GM19240 (cell line): ENCODE measurements around the gene HENMT1.
"Not testable (repeated sequence)": the region's sequence is repeated elsewhere in the genome, so short reads cannot be mapped to it uniquely, and the experiment has no call there.

Experiments
- DNase-seq: peaks from one replicate; pipeline ENCODE4 v3.0.0; 2011; ENCODE audit warnings: low spot score; ENCODE audit not compliant: insufficient read length

Gene HENMT1

DNA sequence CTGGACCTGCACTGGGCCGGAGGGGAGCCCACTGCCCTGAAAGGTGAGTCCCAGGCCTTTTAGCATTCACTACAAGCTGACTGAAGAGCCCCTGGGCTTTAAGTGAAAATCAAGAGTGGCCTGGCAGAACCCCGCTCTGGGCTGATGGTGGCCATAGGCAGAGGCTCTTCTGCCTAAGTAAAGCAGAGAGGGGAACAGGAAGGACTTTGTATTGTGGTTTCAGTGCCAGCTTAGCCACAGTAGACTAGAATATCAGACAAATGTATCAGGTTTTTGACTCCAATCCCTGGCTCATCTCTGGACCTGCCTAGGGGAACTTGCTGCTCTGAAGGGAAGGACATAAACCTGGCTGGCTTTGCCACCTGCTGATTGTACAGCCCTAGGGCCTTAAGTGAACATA lies 10.2 kb upstream of the HENMT1 start:
- DNase-seq: no peak

DNA sequence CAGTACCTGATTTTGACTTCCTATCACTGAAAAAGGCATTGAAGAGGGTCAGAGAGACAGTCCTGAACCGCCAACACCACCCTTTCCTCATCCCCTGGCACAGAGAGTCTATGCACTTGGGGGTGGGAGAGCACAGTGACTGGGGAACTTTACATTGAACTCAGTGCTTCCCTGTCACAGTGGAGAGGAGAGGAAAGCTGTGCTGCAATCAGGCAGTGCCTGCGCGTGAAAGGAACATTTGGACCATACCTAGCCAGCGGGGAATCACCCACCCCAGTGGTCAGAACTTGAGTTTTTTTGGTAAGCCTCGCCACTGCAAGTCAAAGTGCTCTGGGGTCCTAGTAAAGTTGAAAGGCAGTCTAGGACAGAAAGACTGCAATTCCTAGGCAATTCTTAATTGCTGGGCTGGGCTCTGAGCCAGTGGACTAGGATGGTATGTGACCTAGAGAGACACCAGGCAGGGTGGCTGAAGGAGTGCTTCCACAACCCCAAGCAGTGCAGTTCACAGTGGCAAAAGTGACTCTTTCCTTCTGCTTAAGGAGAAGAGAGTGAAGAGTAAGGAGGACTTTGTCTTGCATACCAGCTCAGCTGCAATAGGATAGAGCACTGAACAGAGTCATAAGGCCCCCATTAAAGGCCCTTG lies 9.4 kb upstream of the HENMT1 start:
- no peak for DNase-seq

DNA sequence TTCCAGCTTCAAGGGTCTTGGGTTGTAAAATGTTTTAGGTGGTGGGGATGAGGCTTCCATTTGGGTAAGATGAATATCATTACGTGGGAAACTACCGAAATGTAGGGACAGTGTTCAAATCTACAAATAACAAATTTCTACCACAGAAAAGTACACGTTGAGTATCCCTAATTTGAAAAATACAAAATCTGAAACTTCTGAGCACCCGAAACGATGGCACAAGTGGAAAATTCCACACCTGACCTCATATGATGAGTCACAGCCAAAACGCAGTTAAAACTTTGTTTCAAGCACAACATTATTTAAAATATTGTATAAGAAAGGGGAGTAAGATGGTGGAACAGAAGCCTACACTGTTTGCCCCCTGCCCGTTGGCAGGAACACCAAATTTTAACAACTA lies 8.8 kb upstream of the HENMT1 start:
- DNase-seq: no peak

DNA sequence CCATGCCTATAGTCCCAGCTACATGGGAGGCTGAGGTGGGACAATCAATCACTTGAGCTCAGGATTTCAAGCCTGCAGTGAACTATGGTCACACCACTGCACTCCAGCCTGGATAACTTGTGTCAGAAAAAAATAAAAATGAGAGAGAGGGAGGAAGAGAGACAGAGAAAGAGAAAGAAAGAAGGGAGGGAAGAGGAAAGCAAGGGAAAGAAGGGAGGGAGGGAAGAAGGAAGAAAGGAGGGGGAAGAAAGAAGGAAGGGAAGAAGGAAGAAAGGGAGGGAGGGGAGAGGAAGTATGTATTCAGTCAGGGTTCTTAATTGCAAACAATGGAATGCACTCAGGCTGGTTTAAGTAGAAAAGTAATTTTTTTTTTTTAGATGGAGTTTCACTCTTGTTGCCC lies 7.9 kb upstream of the HENMT1 start:
- DNase-seq: no peak

DNA sequence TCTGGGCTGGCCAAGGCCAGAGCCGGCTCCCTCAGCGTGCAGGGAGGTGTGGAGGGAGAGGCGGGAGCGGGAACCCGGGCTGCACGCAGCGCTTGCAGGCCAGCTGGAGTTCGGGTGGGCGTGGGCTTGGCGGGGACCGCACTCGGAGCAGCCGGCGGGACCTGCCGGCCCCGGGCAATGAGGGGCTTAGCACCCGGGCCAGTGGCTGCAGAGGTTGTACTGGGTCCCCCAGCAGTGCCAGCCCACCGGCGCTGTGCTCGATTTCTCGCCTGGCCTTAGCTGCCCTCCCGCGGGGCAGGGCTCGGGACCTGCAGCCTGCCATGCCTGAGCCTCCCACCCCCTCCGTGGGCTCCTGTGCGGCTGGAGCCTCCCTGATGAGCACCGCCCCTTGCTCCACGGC lies 6.5 kb upstream of the HENMT1 start:
- DNase-seq: not testable (repeated sequence)

DNA sequence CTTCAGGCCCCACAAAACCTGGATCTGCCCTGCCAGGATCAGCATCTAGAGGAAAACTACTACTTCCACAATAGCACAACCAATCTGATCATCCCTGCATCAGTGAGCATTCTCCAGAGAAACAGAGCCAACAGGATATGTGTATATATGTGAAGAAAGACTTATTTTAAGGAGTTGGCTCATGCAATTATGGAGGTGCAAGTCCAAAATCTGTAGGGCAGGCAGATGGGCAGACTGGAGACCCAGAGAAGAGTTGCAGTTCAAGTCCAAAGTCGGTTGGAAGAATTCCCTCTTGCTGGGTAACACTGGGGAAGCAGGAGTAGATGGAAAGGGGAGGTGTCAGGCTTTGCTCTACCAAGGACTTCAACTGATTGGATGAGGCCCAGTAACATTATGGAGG lies 4.9 kb upstream of the HENMT1 start:
- DNase-seq: no peak

DNA sequence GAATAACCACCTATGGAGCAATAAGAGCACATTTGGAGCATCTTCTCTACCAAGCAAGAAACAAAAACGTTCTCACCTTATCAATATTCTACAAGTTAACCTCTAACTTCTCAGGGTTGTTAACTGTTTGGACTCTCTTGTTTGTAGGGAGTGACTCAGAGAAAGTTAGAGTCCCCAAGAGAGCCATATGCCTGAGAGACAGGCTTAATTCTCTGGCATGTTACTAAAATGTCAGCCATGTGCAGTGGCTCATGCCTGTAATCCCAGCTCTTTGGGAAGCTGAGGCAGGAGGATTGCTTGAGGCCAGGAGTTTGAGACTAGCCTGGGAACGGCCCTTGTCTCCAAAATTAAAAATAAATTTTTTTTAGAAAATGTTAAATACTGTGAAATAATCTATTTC lies 4.2 kb upstream of the HENMT1 start:
- DNase-seq: no peak

DNA sequence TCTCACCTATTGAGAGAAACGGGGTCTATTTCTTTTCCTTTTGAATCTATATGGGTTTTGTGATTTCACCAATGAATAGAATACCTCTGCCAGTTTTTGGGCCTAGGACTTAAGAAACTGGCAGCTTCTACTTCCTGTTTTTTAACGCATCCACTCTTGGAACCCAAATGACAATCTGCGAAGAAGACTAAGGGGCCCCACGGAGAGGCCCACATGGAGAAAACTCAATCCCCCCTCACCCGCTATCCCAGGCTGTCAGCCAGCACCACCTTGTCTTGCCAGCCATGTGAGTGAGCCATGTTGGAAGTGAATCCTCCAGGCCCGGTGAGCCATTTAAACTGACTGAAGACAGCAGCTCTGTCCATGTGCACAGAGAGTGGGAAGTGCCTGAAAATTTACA lies 3.6 kb upstream of the HENMT1 start:
- DNase-seq: no peak

DNA sequence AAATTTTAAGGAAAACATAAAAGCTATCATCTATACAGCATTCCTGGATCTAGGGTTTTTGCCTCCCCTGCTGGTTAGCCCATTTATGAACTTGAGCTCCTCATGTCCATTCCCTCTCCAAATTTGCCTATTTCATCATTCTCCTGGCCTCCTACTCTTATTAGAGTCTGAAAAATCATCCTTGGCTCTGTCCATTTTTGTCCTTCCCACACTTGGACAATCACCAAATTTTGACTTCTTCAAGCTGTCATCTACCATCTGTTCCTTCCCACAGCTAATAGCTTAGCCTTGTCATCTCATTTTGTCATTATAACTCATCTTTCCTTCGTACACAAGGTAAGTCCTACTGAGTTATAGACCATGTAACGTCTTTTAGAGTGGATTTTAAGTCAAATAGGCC lies 2.2 kb upstream of the HENMT1 start:
- DNase-seq: no peak

DNA sequence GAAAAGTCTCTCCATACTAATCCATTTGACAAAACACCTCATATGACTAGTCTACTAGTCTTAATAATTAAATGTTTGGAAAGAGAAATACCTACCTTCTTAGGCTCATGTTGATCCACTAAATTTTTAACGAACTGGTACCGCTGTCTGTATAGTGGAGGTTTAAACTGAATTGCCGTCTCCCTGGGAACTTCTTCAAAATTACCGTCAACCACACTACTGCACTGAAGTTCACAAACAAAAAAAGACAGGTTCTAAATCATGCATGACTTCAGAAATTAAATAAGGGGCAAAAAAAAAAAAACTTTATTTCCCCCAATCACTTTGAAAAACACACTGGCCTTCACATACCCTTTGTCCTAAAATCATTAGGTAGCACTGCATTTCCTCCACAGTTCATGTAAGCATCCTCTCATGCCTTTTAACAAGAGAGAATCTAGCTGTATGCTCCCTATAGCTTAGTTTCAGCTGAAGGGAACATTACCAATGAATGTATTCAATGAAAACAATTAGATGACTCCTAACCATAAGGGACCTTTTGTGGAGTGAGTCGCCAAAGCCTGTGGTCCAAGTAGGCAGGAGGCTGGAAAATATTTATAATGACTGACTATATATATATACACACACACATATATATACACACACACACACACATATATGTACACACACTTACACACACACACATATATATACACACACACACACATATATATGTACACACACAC lies 3.4 kb downstream of the HENMT1 start:
- no peak for DNase-seq

DNA sequence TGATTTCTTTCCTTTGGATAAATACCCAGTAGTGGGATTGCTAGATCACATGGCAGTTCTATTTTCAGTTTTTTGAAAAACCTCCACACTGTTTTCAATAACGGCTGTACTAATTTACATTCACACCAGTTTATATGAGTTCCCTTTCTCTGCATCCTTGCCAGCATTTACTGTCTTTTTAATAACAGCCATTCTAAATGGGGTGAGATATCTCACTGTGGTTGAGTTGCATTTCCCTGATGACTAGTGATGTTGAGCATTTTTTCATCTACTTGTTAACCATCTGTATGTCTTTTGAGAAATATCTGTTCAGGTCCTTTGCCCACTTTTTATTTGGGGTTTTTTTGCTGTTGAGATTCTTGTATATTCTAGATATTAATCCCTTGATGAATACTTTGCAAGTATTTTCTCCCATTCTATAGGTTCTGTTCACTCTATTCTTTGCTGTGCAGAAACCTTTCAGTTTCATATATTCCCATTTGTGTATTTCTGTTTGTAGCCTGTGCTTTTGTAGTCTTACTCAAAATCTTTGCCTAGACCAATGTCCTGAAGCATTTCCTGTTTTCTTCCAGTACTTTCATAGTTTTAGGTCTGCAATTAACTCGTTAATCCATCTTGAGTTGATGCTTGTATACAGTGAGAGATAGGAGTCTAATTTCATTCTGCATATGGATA lies 7.3 kb downstream of the HENMT1 start:
- no peak for DNase-seq

DNA sequence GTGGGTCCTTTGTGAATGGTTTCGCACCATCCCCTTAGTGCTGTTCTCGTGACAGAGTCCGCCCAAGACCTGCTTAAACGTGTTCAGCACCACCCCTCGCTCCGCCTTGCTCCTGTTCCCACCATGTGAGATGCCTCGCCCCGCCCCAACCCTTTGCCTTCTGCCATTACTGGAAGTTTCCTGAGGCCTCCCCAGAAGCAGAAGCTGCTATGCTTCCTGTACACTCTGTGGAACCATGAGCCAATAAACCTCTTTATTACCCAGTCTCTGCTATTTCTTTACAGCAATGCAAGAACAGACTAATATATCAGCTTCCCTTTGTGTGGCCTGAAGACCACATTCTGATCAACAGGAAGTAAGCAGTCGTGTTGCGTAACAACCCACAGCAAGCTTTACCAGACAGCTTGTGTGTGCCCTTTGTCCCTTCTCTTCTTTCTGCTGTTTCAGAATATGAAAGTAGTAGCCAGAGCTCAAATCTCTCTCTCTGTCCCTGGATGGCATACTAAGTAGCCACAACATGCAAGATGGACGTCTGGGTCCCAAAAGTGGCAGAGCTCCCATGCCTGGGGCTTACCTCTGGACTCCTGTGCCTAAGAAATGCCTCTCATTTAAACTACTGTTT lies 14.1 kb downstream of the HENMT1 start:
- no peak for DNase-seq

DNA sequence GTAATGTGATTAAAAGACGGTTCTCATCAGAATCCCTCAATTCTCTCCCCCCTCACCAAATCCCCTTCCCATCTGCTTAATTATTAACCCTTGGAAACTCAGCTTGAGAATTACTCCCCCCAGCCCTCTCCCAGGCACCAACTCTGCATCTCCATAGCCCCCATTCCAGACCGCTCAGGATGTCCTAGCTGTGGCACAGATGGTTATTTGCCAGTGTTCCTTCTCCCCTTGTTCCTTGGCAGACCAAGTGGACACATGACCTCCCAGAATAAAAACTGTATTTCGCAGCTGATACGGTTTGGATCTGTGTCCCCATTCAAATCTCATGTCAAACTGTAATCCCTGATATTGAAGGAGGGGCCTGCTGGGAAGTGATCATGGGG lies 14.6 kb downstream of the HENMT1 start:
- DNase-seq: no peak

DNA sequence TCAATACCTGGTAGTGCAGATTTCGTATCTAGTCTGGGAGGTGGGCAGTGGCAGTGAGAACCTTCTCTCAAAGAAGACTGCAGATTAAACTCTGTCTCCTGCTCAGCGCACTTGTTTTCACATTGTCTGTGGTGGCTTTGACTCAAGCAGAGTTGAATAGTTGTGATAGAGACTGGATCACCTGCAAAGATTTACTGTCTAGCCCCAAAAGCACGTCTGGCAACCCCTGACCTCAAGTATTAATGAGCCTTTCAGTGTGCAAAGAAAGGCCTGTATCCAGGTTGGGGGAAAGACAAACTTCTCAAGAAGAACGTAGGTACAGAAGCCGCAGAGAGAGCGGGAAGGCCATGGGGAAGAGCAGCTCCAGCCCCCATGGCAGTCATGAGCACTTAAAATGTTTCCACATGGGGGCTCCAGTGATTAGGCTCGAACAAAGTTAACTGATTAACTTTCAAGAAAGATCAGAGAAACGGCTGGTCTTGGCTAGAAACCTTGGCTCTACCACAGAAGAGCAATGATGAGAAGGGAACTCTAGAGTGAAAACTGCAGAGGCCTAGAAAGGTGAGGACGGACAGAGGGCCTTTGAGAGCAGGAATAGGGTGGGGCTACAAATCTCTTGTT lies 15.2 kb downstream of the HENMT1 start:
- DNase-seq: no peak

DNA sequence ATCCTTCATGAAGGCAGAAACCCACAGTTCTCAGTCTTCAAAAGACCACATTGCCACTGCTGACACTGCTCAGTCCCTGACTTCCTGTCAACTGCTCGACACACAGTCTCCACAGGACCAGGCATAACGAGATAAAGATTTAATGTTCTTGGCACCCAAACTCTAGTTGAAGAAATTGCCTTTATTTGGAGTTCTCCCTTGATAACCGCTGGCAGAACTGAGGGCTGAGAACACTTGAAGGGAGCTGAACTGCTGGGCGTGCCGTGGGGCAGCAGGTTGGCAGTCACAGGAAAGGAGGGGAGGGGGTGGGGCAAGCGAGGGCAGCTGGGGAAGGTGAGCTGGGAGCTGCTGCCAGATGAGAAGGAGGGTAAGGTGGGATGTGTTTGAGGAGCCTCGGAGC lies 15.9 kb downstream of the HENMT1 start:
- no peak for DNase-seq

DNA sequence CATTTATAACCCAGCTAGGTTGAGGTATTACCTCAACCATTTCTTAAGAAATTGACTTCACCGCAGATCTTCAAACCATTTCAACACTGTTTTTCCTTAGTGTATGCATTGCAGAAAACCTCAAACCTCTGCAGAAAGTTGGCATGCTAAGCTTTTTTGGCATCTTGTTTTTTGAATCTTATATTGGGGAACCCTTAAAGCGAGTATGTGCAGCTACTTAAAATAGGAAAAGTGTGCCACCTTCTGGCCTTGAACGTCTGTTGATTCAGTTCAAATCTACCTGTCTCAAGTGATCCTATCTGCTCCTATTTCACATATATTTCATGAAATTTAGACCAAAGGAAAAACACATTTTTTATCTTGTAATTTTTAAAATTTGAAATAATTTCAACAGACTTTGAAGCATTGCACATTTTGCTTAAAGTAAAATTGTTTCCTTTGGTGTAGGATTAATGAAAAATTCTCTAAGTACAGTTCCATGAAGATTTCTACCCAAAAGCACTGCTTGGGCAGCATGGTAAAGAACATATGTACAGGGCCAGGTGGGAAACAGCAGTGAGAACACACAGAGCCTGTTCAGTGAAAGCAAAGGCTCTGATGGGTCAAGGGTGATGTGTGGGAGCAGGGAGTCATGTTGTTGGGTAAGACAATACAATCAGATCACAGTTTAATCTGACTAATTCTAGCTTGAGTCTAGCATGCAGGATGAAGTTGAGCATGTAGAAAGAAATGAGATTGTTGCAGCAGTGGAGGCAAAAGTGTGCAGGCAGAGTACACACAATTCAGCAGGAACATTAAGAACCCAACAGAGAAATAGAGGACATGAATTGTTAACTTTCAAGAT lies 17.2 kb downstream of the HENMT1 start:
- DNase-seq: peak; percentile 20

DNA sequence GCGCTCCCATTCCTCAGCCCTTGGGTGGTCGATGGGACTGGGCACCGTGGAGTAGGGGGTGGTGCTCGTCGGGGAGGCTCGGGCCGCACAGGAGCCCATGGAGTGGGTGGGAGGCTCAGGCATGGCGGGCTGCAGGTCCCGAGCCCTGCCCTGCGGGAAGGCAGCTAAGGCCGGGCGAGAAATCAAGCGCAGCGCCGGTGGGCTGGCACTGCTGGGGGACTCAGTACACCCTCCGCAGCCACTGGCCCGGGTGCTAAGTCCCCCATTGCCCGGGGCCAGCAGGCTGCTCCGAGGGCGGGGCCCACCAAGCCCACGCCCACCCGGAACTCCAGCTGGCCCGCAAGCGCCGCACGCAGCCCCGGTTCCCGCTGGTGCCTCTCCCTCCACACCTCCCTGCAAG lies 20.0 kb downstream of the HENMT1 start:
- DNase-seq: not testable (repeated sequence)

DNA sequence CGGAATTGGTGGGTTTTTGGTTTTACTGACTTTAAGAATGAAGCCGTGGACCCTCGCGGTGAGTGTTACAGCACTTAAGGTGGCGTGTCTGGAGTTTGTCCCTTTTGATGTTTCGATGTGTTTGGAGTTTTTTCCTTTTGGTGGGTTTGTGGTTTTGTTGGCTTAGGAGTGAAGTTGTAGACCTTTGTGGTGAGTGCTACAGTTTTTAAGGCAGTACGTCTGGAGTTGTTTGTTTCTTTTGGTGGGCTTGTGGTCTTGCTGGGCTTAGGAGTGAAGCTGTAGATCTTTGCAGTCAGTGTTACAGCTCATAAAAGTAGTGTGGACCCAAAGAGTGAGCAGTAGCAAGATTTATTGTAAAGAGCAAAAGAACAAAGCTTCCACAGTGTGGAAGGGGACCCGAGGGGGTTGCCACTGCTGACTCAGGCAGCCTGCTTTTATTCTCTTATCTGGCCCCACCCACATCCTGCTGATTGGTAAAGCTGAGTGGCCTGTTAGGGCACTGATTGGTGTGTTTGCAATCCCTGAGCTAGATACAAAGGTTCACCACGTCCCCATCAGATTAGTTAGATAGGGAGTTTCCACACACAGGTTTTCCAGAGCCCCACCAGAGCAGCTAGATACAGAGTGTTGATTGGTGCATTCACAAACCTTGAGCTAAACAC lies 20.9 kb downstream of the HENMT1 start:
- DNase-seq: no peak

DNA sequence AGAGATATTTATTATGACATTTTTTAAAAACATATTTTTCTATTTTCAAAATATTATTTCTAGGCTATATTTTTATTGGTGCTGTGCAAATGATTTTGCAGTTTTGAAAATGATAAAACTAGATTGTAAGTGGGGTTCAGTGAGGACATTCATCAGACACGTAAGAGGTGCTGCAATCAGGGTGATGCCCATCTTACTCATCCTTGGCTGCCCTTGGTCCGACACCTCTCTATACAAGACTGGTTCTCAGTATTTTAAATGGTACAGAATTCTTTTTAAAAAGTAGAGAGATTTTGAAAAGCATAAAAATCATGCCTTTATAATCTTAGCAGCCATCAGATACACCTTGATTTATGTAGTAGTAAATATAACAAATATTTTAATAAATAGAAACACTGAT lies 24.0 kb downstream of the HENMT1 start:
- DNase-seq: no peak

DNA sequence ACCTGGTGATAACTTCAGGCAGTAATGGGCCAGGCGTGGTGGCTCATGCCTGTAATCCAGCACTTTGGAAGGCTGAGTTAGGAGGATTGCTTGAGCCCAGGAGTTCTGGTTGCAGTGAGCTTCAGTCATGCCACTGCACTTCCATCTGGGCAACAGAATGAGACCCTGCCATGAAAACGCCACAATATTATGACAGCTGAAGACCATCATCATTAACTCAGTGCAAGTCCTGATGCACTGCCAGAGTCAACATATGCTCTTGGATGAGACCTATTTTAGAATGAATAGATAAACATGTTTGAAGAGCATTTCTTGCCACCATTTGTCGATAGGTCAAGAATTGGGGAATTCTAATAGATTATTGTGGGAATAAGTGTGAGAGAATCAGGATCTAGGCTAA lies 26.4 kb downstream of the HENMT1 start:
- DNase-seq: no peak

DNA sequence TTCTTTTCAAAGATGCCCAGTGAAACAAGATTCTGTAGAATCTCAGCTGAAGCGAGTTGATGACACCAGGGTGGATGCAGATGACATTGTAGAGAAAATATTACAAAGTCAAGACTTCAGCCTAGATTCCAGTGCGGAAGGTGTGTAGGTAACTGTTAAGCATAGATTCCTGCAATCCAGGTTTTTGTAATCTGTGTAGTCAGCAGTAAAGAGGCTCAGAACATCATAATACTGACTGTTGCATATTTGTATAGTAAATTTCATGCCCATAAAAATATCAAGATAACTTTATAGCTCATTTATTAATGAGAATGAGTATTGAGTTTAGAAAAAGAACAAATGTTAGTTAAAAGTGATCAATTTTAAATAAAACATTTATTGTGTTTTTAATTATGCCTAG lies 32.2 kb downstream of the HENMT1 start:
- DNase-seq: no peak
